Measurements from ENCODE around the gene TLK1. TPM values are rescaled to one million over a fixed set of nuclear protein-coding genes. Genes with fewer than 3 reads are reported as not detected.

Gene TLK1
- total RNA-seq, 2 donors from 2014 or later = 50.5 to 95.8 TPM

DNA sequence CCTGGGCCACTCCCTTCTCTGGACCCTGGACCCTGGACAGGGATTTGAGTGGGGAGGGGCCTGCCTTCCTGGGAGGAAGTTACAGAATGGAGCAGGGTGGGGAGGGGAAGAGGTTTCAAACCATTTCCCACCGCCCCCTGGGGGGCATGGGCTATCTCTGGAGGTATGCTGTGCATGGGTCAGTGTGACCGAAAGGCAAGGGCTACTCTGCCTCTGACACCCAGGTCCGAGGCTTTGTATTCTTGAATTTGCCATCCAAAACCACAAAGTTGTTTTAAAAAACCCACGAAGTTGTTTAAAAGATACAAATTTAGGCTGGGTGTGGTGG lies 184.8 kb downstream of the TLK1 start:
- Histone ChIP-seq H3K36me3 (no peaks in the 10 kb centered on the region), H3K4me3 (no peak overlapping the region), H3K9me3 (no peaks in the 10 kb centered on the region), H3K27ac (no peak overlapping the region), H3K27me3 (replicated peaks; ENCODE audit: insufficient read depth) (no peaks in the 10 kb centered on the region), H3K4me1 (replicated peaks) (no peaks in the 10 kb centered on the region)
- intact Hi-C loops (cut with DNase I) = no loop called here
- 99% methylated on average over 4 of the region's 4 CpGs for WGBS
- TF ChIP-seq POLR2A (IDR thresholded peaks at IDR 0.05) = no peak
- TF ChIP-seq, protein P1, sequence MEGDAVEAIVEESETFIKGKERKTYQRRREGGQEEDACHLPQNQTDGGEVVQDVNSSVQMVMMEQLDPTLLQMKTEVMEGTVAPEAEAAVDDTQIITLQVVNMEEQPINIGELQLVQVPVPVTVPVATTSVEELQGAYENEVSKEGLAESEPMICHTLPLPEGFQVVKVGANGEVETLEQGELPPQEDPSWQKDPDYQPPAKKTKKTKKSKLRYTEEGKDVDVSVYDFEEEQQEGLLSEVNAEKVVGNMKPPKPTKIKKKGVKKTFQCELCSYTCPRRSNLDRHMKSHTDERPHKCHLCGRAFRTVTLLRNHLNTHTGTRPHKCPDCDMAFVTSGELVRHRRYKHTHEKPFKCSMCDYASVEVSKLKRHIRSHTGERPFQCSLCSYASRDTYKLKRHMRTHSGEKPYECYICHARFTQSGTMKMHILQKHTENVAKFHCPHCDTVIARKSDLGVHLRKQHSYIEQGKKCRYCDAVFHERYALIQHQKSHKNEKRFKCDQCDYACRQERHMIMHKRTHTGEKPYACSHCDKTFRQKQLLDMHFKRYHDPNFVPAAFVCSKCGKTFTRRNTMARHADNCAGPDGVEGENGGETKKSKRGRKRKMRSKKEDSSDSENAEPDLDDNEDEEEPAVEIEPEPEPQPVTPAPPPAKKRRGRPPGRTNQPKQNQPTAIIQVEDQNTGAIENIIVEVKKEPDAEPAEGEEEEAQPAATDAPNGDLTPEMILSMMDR (IDR thresholded peaks at IDR 0.05) = no peak
- TF ChIP-seq POLR2AphosphoS5 (IDR thresholded peaks at IDR 0.05) = no peak
- no peak for DNase-seq (ENCODE audit: low spot score)

DNA sequence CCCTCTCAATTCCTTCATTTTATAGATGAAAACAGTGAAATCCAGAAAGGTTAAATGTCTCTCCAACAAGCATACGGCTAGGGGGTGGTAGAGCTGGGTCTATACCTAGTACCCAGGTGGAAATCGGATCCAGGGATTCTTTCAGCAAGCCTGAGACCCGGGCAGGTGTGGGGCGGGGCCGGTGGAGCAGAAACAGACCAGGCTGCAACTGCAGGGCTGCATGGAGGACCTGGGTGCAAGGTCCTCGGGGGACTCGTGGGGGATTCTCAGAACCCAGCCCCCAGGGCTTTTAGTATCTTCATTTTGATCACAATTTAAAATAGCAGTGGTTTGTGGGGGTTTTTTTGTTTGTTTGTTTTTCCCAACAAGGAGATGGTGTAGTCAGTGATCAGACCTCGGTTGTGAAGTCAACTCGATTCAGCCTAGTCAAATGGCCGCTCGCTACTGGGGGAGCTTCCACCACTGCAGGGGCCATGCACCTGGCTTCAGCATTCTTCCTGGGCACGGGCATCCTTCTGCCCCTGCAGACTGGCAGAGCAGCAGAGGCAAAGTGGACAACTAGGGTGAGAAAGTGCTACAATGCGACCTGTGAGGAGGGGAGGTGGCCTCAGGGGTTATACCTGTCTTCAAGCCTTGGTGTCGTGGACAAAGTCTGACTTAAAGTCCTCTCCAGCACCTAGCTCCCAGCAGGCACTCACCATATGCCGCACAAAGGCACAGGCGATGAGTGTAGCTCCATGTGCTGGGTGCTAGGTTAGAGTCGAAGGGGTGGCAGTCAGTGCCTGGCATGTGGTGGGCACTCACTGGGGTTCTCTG lies 185.4 kb downstream of the TLK1 start:
- no peaks in the 10 kb centered on the region for H3K9me3 ChIP-seq
- no peaks in the 10 kb centered on the region for H3K36me3 ChIP-seq
- no peaks in the 10 kb centered on the region for H3K27me3 ChIP-seq (replicated peaks; ENCODE audit: insufficient read depth)
- H3K27ac ChIP-seq = no peak overlapping the region
- no peak for DNase-seq (ENCODE audit: low spot score)
- no peaks in the 10 kb centered on the region for H3K4me1 ChIP-seq (replicated peaks)
- intact Hi-C loops (cut with DNase I) = no loop called here
- no peak overlapping the region for H3K4me3 ChIP-seq
- no peak for TF ChIP-seq POLR2A (IDR thresholded peaks at IDR 0.05)
- TF ChIP-seq, protein P1 (IDR thresholded peaks at IDR 0.05) = no peak
- no peak for TF ChIP-seq POLR2AphosphoS5 (IDR thresholded peaks at IDR 0.05)
- WGBS = 86% methylated on average over 17 of the region's 17 CpGs

- Histone ChIP-seq H3K4me1 (replicated peaks) (no peaks in the 10 kb centered on the region), H3K4me3 (peak overlapping the region; percentile 55 to 62), H3K27me3 (replicated peaks; ENCODE audit: insufficient read depth) (no peaks in the 10 kb centered on the region), H3K27ac (no peak overlapping the region), H3K36me3 (no peaks in the 10 kb centered on the region), H3K9me3 (no peaks in the 10 kb centered on the region)
- intact Hi-C loops (cut with DNase I) = loop anchor here (5.0 kb wide), 2 partner anchors 458 to 713 kb away; partner anchors contain the start of genes DCAF17, DYNC1I2 and METTL8
- TF ChIP-seq POLR2A (IDR thresholded peaks at IDR 0.05) = no peak
- TF ChIP-seq, protein P1 (IDR thresholded peaks at IDR 0.05) = no peak
- TF ChIP-seq POLR2AphosphoS5 (IDR thresholded peaks at IDR 0.05) = peak; percentile 8
- DNase-seq (ENCODE audit: low spot score) = peak; percentile 27
- 70% methylated on average over 11 of the region's 11 CpGs for WGBS
Measured at GRCh38 chr2:170974304-170974993, 186.2 kb downstream of the TLK1 start.

GRCh38 chr2:170973492-170974303 lies 187.0 kb downstream of the TLK1 start:
- Histone ChIP-seq H3K4me1 (replicated peaks) (no peaks in the 10 kb centered on the region), H3K4me3 (peak overlapping the region; percentile 55 to 62), H3K9me3 (no peaks in the 10 kb centered on the region), H3K36me3 (no peaks in the 10 kb centered on the region), H3K27me3 (replicated peaks; ENCODE audit: insufficient read depth) (no peaks in the 10 kb centered on the region), H3K27ac (peak overlapping the region; percentile 61 to 71)
- peak; percentile 86 for DNase-seq (ENCODE audit: low spot score)
- intact Hi-C loops (cut with DNase I) = loop anchor here (1.0 to 5.0 kb wide), 4 partner anchors 186 to 714 kb away; partner anchors contain the start of genes DCAF17, DYNC1I2 and METTL8
- TF ChIP-seq POLR2AphosphoS5 (IDR thresholded peaks at IDR 0.05) = peak; percentile 44
- TF ChIP-seq, protein P1 (IDR thresholded peaks at IDR 0.05) = peak; percentile 96 to 98 (median 98)
- TF ChIP-seq POLR2A (IDR thresholded peaks at IDR 0.05) = no peak
- 9% methylated on average over 58 of the region's 67 CpGs for WGBS
